Mesenchymal stem cell (in vitro differentiated cells and primary cell): Measurements from ENCODE around the gene PRCD.

Experiments used
- DNase-seq: peaks from one replicate; pipeline ENCODE4 v3.0.0-alpha.2; 2013
- H2AFZ ChIP-seq: one replicate; pipeline ENCODE4 v1.6.1; 2013; ENCODE audit warnings: low read depth, mild to moderate bottlenecking, control low read depth, inconsistent platforms, low read length, moderate library complexity
- H2AK5ac ChIP-seq: 2 replicates; pipeline ENCODE4 v1.6.1; 2013; ENCODE audit warnings: low read length, moderate library complexity, mild to moderate bottlenecking, inconsistent platforms; ENCODE audit not compliant: severe bottlenecking
- H2BK120ac ChIP-seq: one replicate; pipeline ENCODE4 v1.6.1; 2013; ENCODE audit warnings: low read depth, mild to moderate bottlenecking, inconsistent platforms, low read length, moderate library complexity
- H2BK12ac ChIP-seq, 2 experiments: one replicate each; pipeline ENCODE4 v1.6.1; 2013; ENCODE audit warnings: inconsistent platforms in 2 of 2, low read length in 2 of 2, mild to moderate bottlenecking in 2 of 2, moderate library complexity in 2 of 2, control low read depth in 1 of 2
- H2BK15ac ChIP-seq: one replicate; pipeline ENCODE4 v1.6.1; 2013; ENCODE audit warnings: mild to moderate bottlenecking, low read depth, inconsistent platforms; ENCODE audit not compliant: poor library complexity, severe bottlenecking
- H2BK5ac ChIP-seq: 2 replicates; pipeline ENCODE4 v1.6.1; 2013; ENCODE audit warnings: low read depth, mild to moderate bottlenecking, low read length, control low read depth, inconsistent platforms; ENCODE audit not compliant: poor library complexity, severe bottlenecking
- H3K14ac ChIP-seq, 2 experiments: one replicate each; pipeline ENCODE4 v1.6.1; 2013; ENCODE audit warnings: inconsistent platforms in 2 of 2, low read length in 2 of 2, control low read depth in 1 of 2, mild to moderate bottlenecking in 1 of 2, moderate library complexity in 1 of 2
- H3K18ac ChIP-seq, 2 experiments: one replicate each; pipeline ENCODE4 v1.6.1; 2013; ENCODE audit warnings: inconsistent platforms in 2 of 2, low read length in 2 of 2, control low read depth in 1 of 2, low read depth in 1 of 2, mild to moderate bottlenecking in 1 of 2
- H3K23ac ChIP-seq, 2 experiments: one replicate each; pipeline ENCODE4 v1.6.1; 2013; ENCODE audit warnings: inconsistent platforms in 2 of 2, low read length in 2 of 2, mild to moderate bottlenecking in 2 of 2, moderate library complexity in 2 of 2, control low read depth in 1 of 2
- H3K27ac ChIP-seq: 2 replicates; pipeline ENCODE4 v1.5.1; 2013; ENCODE audit warnings: mild to moderate bottlenecking, moderate library complexity, low read length, control low read depth, inconsistent platforms; ENCODE audit not compliant: poor library complexity, severe bottlenecking
- H3K27me3 ChIP-seq, 2 experiments: 2 replicates each; pipeline versions ENCODE4 v1.6.1 to v1.7.0; 2013; ENCODE audit warnings: low read length in 2 of 2, mild to moderate bottlenecking in 2 of 2, moderate library complexity in 2 of 2, control low read depth in 1 of 2, inconsistent platforms in 1 of 2; ENCODE audit not compliant: control insufficient read depth in 1 of 2, insufficient read depth in 1 of 2
- H3K36me3 ChIP-seq, 2 experiments: 2 replicates each; pipeline versions ENCODE4 v1.6.1 to v1.7.0; 2013; ENCODE audit warnings: low read length in 2 of 2, control low read depth in 1 of 2, inconsistent platforms in 1 of 2, low read depth in 1 of 2, mild to moderate bottlenecking in 1 of 2; ENCODE audit not compliant: insufficient read depth in 2 of 2, control insufficient read depth in 1 of 2
- H3K4ac ChIP-seq, 2 experiments: one replicate each; pipeline ENCODE4 v1.6.1; 2013; ENCODE audit warnings: inconsistent platforms in 2 of 2, low read length in 2 of 2, mild to moderate bottlenecking in 2 of 2, moderate library complexity in 2 of 2, control low read depth in 1 of 2, low read depth in 1 of 2
- H3K4me1 ChIP-seq: 2 replicates; pipeline ENCODE4 v1.6.1; 2013; ENCODE audit warnings: low read depth, low read length, control low read depth; ENCODE audit not compliant: control insufficient read depth, insufficient read depth
- H3K4me2 ChIP-seq: 2 replicates; pipeline ENCODE4 v1.6.1; 2013; ENCODE audit warnings: low read length, mild to moderate bottlenecking, inconsistent platforms; ENCODE audit not compliant: poor library complexity, severe bottlenecking
- H3K4me3 ChIP-seq, 2 experiments: 2 replicates each; pipeline versions ENCODE4 v1.5.1 to v1.7.0; 2013; ENCODE audit warnings: low read length in 2 of 2, mild to moderate bottlenecking in 2 of 2, control low read depth in 1 of 2, low read depth in 1 of 2; ENCODE audit not compliant: insufficient read depth in 1 of 2
- H3K79me1 ChIP-seq: replicated peaks from 2 replicates; pipeline ENCODE4 v1.6.1; 2013; ENCODE audit warnings: mild to moderate bottlenecking, control low read depth, low read length, inconsistent platforms; ENCODE audit not compliant: poor library complexity, severe bottlenecking
- H3K9ac ChIP-seq: 2 replicates; pipeline ENCODE4 v1.7.0; 2013; ENCODE audit warnings: mild to moderate bottlenecking, low read length, moderate library complexity
- H3K9me3 ChIP-seq: 2 replicates; pipeline ENCODE4 v1.7.0; 2013; ENCODE audit warnings: mild to moderate bottlenecking, low read length; ENCODE audit not compliant: control insufficient read depth
- H4K8ac ChIP-seq: one replicate; pipeline ENCODE4 v1.6.1; 2013; ENCODE audit warnings: inconsistent platforms, mild to moderate bottlenecking, low read length, moderate library complexity
- H4K91ac ChIP-seq: one replicate; pipeline ENCODE4 v1.6.1; 2013; ENCODE audit warnings: mild to moderate bottlenecking, low read length, inconsistent platforms
- WGBS: methylation state at CpG from one replicate; pipeline ENCODE4 v1.1.7; 2013; ENCODE audit warnings: mixed read lengths; 5-methylcytosine and 5-hydroxymethylcytosine counted together

The PRCD gene

DNA sequence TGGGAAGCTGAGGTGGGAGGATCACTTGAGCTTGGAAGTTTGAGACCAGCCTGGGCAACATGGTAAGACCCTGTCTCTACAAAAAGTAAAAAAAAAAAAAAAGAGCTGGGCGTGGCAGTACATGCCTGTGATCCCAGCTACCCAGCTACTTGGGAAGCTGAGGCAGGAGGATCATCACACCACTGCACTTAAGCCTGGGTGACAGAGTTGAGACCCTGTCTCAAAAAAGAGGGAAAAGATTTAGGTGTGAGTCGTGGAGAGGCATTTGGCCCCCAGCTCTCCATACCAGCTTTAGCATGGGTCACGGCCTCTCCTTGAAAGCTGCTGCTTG is 26.7 kb downstream of the PRCD start:
- no peak overlapping the region for H3K4me2 ChIP-seq
- H3K4me3 ChIP-seq, result no peak overlapping the region
- WGBS, result 90% methylated on average over 3 of the region's 3 CpGs
- H3K4me1 ChIP-seq, result peaks cover 14% of the 10 kb centered on the region
- DNase-seq, result no peak
- no peak overlapping the region for H4K8ac ChIP-seq
- no peak overlapping the region for H3K14ac ChIP-seq
- no peak overlapping the region for H2BK12ac ChIP-seq
- no peak overlapping the region for H2AFZ ChIP-seq
- H2BK120ac ChIP-seq, result no peak overlapping the region
- H4K91ac ChIP-seq, result no peak overlapping the region
- no peak overlapping the region for H3K27ac ChIP-seq
- H3K36me3 ChIP-seq, result peaks cover 29 to 41% of the 10 kb centered on the region in 2 experiments
- no peak overlapping the region for H3K23ac ChIP-seq
- no peak overlapping the region for H3K4ac ChIP-seq
- no peaks in the 10 kb centered on the region for H3K9me3 ChIP-seq
- no peak overlapping the region for H2AK5ac ChIP-seq
- no peaks in the 10 kb centered on the region for H3K27me3 ChIP-seq
- H2BK15ac ChIP-seq, result no peak overlapping the region
- H3K79me1 ChIP-seq, result peaks cover 5% of the 10 kb centered on the region
- no peak overlapping the region for H3K18ac ChIP-seq
- H2BK5ac ChIP-seq, result no peak overlapping the region
- H3K9ac ChIP-seq, result no peak overlapping the region

DNA sequence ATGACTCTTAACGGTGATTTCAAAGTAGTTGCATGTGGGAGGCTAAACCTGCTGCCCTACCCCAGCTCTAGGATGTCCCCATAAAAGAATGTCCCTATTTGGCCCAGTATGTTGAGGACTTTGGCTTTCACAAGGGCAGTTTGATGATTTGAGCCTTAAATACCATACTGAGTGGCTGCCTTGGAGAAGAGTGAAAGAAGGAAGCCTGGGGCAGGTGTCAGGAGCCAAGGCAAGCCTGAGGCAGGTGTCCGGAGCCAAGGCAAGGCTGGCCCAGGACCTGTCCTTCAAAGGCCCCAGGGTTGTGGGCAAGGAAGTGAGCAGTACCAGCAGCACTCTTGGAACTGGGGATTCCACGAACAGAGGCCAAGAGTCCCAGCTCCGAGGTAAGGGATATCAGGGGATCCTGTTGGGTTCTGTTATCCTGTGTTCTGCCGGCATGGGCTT is 27.2 kb downstream of the PRCD start:
- no peak overlapping the region for H2AFZ ChIP-seq
- H2BK12ac ChIP-seq, result no peak overlapping the region
- H2AK5ac ChIP-seq, result no peak overlapping the region
- H3K14ac ChIP-seq, result no peak overlapping the region
- H3K4me2 ChIP-seq, result no peak overlapping the region
- H3K79me1 ChIP-seq, result peaks cover 5% of the 10 kb centered on the region
- no peak overlapping the region for H2BK5ac ChIP-seq
- H3K4me1 ChIP-seq, result peaks cover 12% of the 10 kb centered on the region
- H2BK120ac ChIP-seq, result no peak overlapping the region
- no peak overlapping the region for H3K18ac ChIP-seq
- no peak overlapping the region for H4K91ac ChIP-seq
- no peaks in the 10 kb centered on the region for H3K27me3 ChIP-seq
- H3K23ac ChIP-seq, result no peak overlapping the region
- H3K9ac ChIP-seq, result no peak overlapping the region
- H2BK15ac ChIP-seq, result no peak overlapping the region
- peaks cover 28 to 36% of the 10 kb centered on the region in 2 experiments for H3K36me3 ChIP-seq
- no peak overlapping the region for H4K8ac ChIP-seq
- H3K27ac ChIP-seq, result no peak overlapping the region
- H3K9me3 ChIP-seq, result no peaks in the 10 kb centered on the region
- WGBS, result 89% methylated on average over 5 of the region's 5 CpGs
- no peak overlapping the region for H3K4ac ChIP-seq
- H3K4me3 ChIP-seq, result no peak overlapping the region
- DNase-seq, result no peak

GRCh38 chr17:76567634-76568432 is 28.0 kb downstream of the PRCD start:
- Histone ChIP-seq H4K91ac (no peak overlapping the region), H2AK5ac (no peak overlapping the region), H4K8ac (peak overlapping the region; percentile 0), H3K9me3 (no peaks in the 10 kb centered on the region), H2AFZ (no peak overlapping the region), H2BK120ac (no peak overlapping the region), H3K4me2 (no peak overlapping the region), H2BK5ac (no peak overlapping the region), H2BK12ac (no peak overlapping the region), H3K4me1 (peaks cover 9% of the 10 kb centered on the region), H3K14ac (no peak overlapping the region), H2BK15ac (no peak overlapping the region), H3K27ac (no peak overlapping the region), H3K23ac (no peak overlapping the region), H3K79me1 (peaks cover 5% of the 10 kb centered on the region), H3K27me3 (no peaks in the 10 kb centered on the region), H3K9ac (no peak overlapping the region), H3K4me3 (no peak overlapping the region), H3K36me3 (peaks cover 23 to 35% of the 10 kb centered on the region in 2 experiments), H3K4ac (no peak overlapping the region), H3K18ac (peak overlapping the region in 1 of 2 experiments; percentile 28)
- 76% methylated on average over 13 of the region's 14 CpGs for WGBS
- no peak for DNase-seq

DNA sequence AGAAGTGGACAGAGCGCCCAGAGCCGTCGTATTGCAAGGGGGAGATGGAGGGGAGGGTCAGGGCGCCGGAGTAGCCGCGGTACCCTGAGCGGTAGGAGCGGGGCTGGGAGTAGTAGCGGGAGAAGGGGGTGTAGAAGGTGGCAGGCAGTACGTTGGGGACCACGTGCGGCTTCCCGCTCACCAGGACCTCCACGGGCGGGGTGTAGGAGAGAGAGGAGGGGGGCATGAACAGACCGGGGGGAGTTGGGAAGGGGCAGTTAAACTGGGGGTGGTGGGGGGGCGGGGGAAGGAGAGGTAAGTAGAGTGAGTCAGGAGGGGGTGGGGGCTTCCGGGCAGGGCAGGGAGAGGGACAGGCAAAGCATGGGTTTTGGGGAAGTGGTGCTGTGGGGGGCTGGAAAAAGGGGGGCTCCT is 29.0 kb downstream of the PRCD start:
- H3K14ac ChIP-seq, result no peak overlapping the region
- no peaks in the 10 kb centered on the region for H3K9me3 ChIP-seq
- H4K8ac ChIP-seq, result no peak overlapping the region
- H3K23ac ChIP-seq, result no peak overlapping the region
- peaks cover 5% of the 10 kb centered on the region for H3K79me1 ChIP-seq
- H3K4me3 ChIP-seq, result no peak overlapping the region
- no peak for DNase-seq
- peak overlapping the region in 1 of 2 experiments; percentile 40 for H3K18ac ChIP-seq
- no peak overlapping the region for H2BK12ac ChIP-seq
- H3K9ac ChIP-seq, result no peak overlapping the region
- peak overlapping the region; percentile 31 for H4K91ac ChIP-seq
- no peak overlapping the region for H3K4ac ChIP-seq
- H2BK120ac ChIP-seq, result no peak overlapping the region
- H2BK5ac ChIP-seq, result no peak overlapping the region
- no peaks in the 10 kb centered on the region for H3K27me3 ChIP-seq
- H2AK5ac ChIP-seq, result no peak overlapping the region
- H3K27ac ChIP-seq, result no peak overlapping the region
- H3K4me2 ChIP-seq, result no peak overlapping the region
- no peak overlapping the region for H2BK15ac ChIP-seq
- H3K4me1 ChIP-seq, result peaks cover 8% of the 10 kb centered on the region
- H2AFZ ChIP-seq, result no peak overlapping the region
- H3K36me3 ChIP-seq, result peaks cover 22 to 32% of the 10 kb centered on the region in 2 experiments
- 46% methylated on average over 19 of the region's 19 CpGs for WGBS
